GM19099 (cell line): ENCODE data around the gene VPS54.

Experiments
- POLR2A ChIP-seq: IDR thresholded peaks from 3 replicates; pipeline ENCODE4 v1.6.1; 2011; ENCODE audit warnings: low read depth; ENCODE audit not compliant: insufficient read length; ENCODE audit errors: extremely low read depth

The VPS54 gene

DNA sequence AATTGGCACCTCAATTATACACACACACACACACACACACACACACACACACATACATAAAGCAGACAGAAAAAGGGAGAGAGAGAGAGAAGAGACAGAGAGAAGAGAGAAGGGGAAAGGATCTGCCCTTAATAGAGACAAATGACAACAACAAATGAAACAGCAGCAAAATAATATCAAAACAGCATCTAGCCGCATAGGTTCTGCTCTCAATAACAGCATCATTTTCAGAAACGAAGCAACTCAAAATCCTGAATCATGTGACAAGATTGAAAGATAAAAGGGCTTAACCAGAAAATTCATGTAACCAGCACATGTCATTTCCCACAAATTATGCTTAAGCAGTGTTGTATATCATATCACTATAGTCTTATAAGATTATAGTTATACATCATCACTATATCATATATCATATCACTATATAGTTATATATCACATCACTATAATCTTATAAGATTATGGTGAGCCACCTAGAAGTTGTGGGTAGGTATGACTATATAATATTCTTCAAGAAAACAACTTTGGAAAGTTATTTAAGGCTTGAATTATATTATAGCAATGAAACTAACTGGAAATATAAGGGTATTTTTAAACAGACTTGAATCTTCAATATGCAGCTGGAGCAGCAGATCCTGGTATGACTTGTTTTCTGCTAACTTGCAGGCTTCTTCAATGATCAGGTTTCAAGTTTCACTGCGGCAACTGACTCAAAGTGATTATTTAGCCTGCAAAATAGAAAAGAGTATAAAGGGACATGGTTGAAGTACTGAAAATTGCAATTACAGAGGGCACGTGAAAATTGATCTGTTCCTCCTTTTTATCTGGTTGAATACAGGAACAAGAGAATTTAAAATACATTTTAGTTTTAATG lies 16.1 kb upstream of the VPS54 start:
- TF ChIP-seq POLR2A, result no peak

DNA sequence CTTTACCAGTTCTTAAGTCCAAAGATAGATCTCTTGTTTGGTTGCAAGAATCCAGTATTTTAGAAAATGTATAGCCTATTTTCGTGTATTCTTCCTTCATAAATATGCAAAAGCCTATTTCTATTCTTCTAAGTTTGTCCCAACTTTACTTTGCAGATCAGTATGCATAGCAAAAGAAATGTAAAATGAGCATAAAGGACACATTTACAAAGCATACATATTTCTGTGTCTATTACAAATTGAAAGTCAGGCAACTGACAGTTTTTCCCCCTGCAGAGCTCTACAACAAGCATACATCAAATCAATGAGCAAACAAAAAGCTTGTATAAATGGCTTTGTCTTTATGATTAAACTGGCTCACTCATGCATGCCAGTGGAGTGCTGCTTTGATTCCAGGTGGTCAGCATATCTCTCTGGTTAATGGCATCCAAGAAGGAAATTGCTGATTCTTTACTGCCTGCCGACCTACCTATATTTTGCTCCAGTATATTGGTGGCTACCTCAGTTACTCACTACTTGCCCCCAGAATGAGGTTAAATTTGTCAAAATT lies 10.0 kb upstream of the VPS54 start:
- no peak for TF ChIP-seq POLR2A

DNA sequence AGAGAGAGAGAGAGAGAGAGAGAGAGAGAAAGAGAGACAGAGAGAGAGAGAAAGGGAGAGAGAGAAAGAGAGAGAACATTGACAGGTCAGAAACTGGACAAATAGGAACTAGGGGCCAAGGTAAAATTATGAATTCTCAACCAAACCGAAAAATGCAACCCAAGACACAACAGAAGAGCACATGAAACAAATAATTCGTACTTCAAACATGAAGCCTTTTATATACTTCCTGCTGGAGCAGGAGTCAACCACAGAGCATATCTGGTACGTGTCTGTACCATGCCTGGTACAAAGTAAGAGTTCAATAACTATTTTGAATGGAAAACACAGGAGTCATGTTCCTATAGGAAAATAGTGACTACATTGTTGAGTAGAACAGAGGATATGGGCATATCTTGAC lies 6.5 kb upstream of the VPS54 start:
- no peak for TF ChIP-seq POLR2A

DNA sequence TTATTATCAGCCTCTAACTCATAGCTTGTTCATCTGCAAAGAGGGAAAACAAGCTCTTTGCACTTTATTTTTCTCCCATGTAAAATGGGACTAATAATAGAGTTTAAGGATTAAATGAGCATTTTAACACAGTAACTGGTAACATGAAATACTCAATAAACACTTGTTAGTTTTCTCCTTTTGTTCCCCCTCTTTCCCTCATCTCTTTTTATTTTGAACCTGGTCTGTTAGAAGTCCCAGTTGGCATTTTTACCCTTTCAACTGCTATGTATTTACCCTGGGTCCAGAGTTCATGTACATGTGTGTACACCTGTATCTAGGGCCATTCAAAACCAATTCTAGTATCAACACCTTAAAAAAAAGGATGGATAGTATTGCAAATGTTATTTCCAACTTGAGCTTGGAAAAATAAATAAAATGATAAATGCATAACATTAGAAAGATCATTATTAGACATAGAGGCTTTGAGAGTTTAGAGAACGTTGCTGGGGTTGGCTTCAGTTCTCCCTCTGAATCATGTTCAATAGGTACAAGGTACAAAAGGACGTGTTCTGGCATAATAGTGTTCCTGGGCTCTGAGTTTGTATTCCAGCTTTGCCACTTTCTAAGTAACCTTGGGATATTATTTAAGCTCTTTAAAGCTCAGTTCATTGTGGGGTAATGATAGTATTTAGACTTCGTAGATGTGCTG lies 5.2 kb upstream of the VPS54 start:
- TF ChIP-seq POLR2A, result no peak

DNA sequence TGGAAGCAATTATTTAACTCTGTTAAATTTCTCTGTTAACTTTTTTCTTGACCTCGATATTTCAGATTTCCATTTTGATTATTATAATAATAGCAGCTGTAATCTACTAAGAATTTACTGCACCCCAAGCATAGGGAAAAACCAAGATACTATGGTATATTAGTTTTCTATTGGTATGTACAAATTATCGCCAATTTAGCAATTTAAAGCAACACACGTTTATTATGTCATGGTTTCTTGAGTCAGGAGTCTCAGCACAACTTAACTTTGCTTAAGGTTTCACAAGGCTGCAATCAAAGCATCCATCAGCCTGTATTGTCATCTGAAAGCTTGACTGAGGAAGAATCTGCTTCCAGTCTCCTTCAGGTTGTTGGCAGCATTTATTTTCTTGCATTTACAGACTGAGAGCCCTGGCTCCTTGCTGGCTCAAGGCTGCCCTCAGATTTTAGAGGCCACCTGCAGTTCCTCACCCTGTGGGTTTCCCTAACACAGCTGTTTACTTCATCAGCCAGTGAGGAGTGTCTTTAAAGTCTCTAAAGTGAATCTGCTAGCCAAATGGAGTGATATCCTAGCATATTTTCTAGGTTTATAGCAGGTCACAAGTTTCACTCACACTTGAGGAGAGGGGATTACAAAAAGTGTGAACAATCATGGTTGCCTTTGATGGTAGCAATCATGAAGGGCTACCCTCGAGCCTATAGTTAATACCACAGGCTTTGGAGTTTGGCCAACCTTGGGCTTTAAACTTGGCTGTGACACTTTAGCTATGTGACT lies 4.4 kb upstream of the VPS54 start:
- no peak for TF ChIP-seq POLR2A

DNA sequence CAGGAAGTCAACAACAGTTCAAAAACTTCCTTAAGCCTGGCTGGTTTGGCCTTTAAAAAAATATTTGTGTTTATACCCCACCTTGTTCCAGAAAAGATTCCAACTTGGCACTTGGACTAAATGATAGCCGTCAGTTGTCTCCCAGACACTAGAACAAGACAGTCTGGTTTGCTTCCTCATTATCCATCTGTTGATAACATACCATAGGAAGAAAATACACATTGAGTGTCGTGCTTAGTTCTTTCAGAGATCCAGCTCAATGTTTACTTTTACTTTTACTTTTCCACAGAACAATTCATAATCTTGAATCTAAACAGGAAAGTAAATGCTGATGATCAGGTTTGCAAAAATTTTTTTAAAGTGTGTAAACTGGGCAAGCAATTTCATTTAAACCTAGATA lies 2.4 kb upstream of the VPS54 start:
- no peak for TF ChIP-seq POLR2A

DNA sequence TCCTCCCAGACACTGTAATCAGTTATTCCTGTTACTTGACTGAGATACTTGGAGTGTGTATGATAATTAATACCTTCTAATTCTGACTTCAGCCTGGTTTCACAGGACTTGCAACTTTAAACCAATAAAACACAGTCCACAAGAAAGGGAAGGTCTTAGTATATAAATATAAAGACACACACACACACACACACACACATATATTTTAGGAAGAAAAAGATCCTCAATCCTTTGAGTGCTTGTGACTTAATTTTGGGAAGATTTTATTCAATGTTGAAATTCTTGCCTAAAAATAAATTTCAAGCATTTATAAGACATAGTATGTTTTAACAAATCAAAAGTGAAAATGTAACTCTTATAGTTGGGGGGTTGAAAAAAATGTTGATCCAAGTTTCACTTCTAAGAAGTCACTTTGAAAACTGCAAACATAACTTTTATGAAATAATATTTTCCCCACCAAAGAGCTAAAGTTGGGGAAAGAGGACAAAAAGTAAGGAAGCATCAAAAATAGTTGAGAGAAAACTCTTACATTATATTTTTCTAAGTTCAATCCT lies 824 bp upstream of the VPS54 start:
- TF ChIP-seq POLR2A, result no peak

DNA sequence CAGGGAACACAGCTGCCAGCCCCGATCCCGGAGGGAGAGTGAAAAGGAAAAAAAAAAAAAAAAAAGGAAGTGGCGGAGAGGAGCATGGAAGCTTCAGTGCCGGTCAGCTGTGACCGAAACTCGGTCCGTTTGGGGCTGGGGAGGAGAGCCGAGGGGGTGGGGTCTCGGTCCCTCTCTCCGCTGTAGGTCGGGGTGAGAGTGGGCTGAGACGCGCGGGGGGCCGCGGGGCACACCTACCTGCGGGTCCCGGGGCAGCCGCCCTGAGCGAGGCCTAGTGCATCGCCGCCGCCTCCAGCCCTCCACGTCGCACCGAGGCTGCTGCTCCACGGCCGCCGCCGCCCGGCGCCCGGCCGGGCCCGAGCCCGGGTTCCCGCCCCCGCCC lies 536 bp downstream of the VPS54 start:
- no peak for TF ChIP-seq POLR2A

DNA sequence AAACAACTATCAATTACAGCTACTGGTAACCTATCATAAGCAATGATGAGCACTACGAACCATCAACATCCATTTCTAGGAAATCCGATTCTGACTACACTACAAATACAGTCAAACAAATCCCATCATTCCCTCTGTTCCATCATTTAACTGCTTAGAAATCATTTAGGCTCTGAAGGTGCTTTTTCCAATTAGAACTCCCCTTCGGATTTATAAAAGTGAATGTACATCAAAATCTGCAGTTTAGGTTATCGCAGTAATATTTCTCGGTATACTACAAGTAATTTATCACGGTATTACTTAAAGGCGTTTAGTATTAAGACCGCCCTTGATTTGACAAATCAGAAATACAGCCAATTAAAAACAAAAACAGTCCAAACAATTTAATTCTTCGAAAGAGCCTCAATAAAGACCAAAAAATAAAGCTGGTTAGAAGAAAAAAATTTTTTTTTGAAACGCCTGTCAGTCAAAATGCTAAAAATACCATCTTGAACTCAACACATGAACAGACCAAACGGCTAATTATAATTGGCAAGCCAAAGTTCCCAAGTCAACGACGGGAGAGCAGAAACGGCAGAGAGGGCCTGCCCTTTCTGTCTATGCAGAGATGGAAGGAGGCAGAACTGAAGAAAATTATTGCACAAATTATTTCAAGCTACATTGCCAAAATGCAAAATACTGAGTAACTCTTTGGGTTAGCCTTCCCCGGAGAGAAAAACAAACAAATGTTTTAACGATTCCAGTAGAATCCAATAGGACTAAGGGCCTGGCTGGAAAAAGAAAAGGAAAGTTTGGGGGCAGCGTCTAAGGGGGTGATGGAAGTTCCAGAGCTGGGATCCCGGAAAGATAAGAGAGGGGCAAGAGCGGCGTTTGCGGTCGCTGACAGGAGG lies 1.2 kb downstream of the VPS54 start:
- no peak for TF ChIP-seq POLR2A

DNA sequence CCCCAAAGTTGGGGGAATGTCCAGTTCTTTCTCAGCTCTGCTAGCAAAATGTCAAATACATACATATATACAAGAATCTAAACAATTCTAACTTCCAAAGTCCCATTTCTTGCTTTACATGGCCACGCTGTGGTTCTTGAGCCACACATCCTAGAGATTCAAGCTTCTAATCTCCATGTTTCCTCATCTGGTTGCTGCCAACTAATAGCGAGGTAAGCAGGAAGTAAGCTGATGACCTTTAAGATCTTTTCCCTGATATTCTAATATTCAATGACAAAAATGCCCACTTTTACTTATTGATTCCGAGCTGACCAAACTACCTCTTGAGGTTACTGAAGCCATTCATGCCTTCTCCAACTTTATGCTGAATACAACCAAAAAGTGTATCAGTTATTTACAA lies 3.3 kb downstream of the VPS54 start:
- TF ChIP-seq POLR2A, result no peak

DNA sequence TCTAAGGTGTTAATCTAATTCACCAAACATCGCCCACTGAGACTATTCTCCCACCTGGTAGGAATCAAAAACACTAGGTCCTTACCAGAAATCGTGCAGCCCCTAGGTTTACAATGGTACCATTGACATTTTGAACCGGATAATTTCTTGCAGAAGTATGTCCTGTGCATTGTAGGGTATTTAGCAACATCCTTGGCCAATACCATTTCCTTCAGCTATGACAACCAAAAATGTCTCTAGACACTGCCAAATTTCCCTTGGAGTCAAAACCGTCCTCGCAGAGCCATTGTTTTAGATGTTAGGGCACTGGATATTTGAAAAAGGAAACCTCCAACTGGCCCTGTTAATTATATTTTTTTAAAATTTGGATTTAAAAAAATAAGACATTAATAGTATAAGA lies 3.8 kb downstream of the VPS54 start:
- no peak for TF ChIP-seq POLR2A

DNA sequence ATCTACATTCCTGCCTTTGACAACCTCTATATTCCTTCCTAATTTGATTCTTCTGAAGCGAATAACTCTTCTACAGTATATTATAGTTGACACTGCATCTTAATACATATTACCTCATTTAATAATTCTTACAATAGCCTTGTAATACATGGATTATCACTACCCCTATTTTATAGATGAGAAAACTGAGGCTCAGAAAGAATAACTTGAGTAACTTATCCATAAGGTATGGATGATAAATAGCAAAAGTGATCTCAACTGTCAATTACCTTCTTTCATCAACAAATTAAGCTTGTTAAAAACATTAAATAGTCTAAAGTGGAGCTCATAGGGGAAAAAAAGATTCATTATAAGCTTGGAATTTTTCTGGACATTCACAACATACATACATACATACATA lies 4.6 kb downstream of the VPS54 start:
- TF ChIP-seq POLR2A, result no peak

DNA sequence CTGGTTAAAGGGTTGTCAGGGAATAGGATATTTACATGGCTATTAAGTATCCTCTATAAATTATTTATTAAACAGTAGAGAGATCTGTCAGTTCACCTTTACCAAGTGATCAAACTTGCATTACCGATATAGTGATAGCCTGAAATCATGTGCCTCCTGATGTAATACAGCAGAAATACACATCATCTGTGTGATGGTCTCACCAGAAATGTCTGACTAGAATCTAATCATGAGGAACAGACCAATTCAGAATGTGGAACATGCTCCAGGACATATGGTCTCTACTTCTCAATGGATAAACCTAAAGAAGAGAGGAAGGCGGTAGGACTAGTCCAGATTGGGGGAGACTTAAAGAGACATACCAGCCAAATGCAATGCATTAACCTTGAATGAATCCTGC lies 6.2 kb downstream of the VPS54 start:
- no peak for TF ChIP-seq POLR2A

DNA sequence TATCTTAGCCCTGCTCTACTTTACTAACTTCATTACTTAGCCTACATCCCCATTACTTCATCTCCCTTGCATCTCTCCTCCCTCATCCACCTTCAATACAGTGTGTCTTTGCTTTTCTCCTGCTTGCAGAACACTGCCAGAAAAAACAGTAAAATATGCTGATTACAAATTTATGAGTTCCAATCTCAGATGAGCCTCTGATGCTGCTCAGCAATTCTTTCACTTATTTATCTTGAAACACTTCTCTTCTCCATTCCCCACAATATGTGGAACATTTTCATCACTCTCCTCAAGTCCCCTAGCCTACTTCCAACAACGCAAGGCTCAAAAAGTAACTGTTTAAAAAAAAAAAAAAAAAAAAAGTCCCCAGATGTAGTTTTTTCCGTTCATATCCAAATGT lies 7.1 kb downstream of the VPS54 start:
- no peak for TF ChIP-seq POLR2A
